Muscle of arm (tissue), 12 donors: ENCODE data around the gene TGFBI. TPM values are rescaled to one million over a fixed set of nuclear protein-coding genes. Genes with fewer than 3 reads are reported as not detected.

ENCODE experiments used
- DNase-seq: peaks from one replicate; pipeline ENCODE4 v3.0.0-alpha.2; 2013
- polyA plus RNA-seq, 12 donors: library from polyadenylated mRNA; unstranded; fragments of 120-200 nt; gene quantifications; one replicate each; pipeline ENCODE4 v1.2.1, GENCODE V29; 2013; ENCODE audit not compliant: insufficient read length in 12 of 12

The TGFBI gene
- polyA plus RNA-seq, 12 donors: 85.2 to 354 (median 186) TPM; not detected in 1

DNA sequence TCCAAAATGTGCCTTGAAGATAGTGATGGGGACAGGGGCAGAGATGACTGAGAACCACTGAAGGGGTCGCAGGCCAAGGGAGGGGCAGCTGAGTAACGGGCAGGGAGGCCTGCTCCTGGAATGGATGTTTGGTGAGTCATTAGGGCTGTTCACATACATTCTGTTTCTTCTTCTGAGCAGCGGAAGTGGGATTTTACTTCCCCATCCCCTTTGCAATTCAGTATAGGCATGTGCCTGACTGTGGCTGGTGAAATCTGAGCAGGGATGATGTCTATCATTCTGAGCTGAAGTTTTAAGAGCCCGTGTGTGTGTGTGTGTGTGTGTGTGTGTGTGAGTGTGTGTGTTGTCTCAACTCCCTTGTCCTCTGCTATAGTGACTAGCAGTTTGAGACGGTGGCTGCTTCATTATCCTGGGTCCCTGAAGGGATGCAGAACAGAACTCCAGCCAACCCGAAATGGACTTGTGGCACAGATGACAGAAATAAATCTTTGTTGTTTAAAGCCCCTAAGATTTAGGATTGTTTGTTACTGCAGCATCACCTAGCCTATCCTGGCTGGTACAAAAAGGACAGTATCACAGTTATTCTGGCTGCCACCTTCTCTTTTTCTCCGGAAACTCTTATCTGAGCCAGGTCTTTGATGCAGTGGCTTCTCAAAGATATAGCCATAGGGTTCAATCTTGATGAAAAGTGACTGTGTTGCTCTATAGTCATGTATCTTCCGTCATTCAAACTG lies 29.2 kb upstream of the TGFBI start:
- DNase-seq: no peak

DNA sequence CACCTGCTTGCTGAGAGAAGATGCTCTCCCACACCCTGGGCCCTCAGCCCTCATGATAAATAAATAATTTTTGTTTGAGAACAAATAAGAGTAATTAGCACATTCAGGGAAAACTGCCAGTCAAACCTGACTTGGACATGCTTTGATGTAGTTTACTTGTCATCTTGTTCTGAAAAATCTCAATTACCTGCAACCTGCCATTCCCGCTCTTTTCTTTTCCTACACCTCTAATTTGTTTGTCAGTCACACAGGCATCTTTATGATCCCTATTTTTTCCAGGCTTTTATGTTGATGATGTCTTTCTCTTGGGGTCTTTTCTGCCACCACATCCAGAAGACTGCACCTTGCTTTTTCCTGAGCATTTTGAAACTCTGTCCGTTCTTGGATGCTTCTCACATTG lies 28.6 kb upstream of the TGFBI start:
- no peak for DNase-seq

DNA sequence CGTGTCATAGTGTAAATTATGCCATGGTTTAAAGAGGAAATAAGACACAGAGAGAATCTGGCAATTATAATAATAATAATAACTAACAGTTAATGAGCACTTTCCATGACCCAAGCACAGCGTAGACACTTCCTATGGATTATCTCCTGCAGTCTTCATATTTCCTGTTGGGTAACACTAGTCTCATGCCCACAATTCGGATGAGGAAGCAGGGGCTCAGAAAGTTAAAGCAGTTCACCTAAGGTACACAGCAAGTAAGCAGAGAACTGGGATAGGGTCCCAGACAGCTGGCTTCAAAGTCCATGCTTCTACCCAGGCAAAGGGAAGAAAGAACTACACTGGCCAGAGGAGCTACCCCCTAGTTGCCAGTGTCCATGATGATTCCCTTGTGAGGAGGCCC lies 27.9 kb upstream of the TGFBI start:
- no peak for DNase-seq

DNA sequence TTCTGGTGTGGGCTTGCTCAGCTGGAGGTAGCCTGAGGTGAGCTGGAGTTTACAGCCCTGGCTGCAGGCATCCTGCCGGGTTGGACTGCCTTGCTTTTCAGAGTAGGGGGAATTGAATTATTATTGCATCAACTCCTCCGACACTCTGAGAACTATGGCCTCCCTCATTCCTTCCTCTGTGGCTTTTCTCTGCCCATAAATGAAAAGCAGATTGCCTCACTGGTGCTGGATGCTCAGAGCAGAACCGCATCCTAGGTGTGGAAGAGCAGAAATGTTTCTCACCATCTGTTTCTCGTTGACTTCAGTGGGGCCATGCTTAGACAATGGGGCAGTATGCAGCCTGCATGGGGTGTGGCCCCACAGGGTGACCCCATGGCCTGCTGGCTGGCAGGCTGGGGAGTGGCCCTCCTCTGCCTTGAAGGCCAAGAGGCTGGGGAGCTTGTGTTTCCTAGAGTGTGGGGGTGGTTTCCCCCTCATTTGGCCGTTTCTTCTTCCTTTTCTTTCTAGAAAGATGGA lies 27.3 kb upstream of the TGFBI start:
- DNase-seq: peak; percentile 76

DNA sequence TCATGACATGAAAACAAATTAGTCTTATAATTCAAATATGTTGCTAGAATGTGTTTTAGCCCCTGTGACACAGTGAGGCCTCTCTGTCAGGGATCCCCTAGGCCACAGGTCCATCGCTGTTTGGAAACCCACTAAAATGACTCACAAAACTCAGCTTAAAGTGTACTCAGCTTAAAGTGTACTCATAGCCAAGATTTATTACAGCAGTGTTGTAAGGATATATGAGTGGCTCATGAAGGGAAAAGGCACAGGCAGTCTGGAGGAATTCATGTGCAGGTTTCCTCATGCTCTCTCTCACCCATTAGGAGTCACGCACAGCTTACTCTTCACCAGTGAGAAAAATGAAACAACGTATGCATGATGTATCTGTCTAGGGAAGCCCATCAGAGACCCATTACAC lies 24.4 kb upstream of the TGFBI start:
- no peak for DNase-seq

DNA sequence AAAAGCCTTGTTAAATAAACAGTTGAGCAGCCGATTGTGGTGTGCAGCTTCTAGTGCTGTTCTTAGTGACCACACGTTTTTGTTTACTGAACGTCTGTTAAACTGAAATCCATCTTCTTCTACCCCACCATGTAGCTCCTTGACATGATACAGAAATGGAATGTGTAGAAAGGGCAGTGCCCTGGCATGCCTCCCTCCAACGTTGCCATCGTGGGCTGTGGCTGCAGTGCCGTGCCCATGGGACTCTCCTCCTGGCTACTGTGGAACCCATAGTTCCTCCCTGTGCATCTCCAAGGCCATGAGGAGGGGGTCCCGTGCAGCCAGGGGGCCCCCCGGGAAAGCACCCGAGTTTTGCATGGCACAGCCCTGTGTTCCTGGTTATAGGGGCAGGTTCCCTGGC lies 23.3 kb upstream of the TGFBI start:
- no peak for DNase-seq

DNA sequence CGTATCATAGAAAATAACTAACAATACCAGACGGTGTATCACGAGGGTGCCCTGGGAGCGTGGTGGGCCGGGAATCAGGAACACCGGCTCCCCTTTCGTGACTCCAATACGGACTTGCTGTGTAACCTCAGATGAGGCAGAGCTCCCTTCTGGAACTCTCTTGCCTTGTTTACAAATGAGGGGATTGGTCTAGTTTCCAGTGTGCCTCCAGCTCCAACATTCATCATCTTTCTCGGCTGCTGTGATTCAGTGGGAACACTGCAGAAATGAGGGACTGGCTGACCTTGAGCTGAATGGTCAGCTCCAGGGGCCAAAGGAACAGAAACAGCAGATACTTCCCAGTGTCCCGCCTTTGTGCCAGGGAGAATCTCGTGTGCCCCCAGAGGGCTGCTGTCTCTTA lies 22.6 kb upstream of the TGFBI start:
- no peak for DNase-seq

DNA sequence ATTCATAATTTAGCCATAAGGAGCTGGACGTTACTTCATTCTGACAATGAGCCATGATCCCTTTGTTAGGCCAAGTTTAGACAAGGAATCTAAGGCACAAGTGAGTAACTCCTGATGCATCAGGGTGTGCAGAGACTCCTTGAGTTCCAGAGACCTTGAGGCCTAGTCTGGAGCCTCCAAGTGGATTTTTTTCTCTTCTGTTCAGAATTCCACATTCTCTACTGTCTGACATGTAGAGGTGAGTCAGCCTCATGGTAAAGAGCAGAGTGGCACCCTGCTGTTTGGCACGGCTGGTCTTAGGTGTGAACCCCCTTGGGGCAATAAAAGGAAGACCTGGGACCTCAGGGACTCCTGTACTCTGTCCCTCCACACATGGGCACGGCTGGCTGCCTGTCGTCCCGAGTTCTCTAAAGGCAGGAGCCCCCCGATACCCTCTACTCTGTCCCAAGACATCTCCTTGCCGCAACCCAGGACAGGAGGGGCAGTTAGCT lies 22.0 kb upstream of the TGFBI start:
- DNase-seq: no peak

DNA sequence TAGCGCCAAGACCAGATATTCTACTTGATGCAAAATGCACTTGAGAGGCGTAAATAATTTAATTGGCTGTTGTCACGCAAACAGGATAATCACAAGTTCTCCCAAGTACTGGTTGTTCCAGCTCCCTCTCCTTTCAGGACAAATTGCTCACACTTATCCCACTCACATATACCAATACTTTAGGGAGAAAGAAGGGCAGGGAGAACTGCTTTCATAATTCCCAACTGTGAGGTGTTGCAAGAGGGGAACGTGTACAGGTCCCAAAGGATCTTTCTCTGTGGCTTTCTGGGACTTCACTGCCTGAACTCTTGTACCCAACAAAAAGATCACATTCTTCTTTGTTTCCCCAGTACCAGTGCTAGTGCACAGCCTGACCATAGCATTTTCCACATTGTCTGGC lies 21.5 kb upstream of the TGFBI start:
- DNase-seq: no peak

DNA sequence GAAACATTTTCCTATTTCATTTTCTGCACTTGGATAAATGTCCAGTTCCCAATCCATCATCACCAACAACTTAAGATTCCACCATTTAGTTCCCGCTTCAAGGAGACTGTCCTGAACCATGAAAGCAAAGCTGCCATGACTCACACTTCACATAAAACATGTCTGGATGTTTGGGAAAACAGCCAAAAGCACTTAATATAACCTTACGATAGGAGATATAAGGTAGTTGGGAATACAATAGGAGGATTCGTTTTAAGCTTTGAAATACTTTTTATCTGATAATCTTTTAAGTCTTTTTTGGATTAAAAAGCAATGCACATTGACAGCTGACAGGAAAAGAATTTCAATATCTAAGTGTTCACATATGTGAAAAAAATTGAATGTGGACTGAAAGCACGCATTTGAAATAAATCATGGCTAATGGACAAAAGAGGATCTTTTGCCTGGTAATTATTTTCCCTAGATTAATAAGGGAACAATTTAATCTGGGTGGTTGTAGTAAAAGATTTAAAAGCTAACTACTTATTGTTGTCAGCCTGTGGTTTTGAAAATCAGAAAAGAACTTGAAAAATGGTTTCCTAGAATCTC lies 17.3 kb upstream of the TGFBI start:
- DNase-seq: no peak

DNA sequence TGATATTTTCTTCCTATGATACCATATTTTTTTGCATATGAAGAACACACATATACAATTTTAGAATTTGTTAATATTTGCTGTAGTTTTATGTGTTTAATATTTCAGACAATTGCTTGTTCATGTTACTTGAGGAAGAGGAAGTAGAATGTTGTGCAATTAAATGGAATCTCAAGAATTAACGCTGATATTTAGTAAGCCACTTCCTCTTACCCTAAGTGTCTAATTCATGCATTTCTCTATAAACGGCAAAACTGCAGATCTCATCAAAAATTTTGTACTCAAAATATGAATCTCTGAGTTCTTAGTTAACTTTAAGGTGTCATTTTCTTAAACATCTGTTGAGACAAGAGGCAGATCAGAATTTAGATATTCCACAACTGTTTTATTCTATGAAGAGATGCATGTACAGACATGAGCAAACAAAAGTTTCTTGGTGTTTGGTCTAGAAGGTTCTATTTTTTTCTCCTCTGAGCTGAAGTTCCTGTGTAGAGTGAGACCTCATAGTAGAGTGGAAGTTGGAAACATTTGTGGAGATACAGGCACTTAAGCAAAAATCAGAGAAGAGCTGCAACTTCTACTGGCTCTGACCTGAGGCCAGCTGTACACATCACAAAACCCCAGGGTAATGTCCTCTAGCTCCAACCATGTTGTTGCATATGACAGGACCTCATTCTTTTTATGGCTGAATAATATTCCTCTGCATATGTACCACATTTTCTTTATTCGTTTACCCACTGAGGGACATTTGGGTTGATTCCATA lies 16.6 kb upstream of the TGFBI start:
- no peak for DNase-seq

DNA sequence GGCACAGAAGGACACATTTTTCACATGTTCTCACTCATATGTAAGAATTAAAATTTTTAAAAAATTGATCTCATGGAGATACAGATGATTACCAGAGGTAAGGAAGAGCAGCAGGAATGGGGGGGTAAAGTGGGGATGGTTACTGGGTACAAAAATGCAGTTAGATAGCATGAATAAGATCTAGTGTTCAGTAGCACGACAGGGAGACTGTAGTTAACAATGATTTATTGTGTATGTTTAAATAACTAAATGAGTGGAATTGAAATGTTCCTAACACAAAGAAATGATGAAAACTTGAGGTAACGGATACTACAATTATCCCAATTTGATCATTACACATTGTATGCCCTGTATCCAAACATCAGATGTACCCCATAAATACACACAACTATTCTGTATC lies 15.2 kb upstream of the TGFBI start:
- DNase-seq: no peak

DNA sequence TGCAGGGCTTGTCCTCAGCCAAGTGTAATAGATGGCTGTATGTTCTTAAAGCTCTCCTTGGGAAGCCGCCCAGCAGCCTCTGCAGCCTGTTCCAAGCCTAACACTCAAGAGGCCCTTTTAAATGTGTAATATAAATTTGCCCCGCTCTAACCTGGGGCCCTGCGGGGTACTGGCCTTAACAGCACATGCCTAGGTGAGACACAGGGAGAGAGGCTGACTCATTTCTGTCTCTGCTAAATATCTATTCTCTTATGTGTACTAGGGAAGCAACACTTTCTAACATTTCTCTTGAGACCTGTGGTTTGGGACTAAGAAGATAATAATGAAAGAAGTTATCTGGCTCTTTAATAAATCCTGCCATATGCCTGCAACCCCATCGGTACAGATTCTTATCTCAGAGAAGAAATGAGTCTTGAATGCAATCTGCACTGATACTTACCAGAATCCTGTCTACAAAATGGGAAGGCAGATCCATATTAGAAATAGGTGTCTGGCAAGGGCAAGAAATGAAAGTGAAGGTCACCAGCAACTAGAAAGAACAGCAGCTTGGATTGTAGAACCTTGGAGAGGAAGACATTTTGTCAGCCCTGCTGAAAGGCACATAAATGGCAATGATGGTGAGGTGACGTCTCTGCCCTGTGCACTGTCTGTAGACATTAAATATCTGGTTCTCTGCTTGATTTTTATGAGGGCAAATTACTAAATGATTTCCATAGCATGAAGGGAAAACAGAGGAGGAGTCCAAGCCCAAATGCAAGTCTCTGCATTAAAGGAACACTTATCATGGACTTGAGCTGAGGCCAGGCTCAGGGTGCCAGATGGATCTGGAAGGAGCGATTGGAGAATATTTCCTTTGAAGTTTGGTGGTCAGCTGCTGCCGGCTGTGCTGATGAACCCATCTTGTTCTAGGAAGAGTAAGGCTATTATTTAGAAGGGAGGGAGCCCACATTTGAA lies 14.5 kb upstream of the TGFBI start:
- peak; percentile 77 for DNase-seq

DNA sequence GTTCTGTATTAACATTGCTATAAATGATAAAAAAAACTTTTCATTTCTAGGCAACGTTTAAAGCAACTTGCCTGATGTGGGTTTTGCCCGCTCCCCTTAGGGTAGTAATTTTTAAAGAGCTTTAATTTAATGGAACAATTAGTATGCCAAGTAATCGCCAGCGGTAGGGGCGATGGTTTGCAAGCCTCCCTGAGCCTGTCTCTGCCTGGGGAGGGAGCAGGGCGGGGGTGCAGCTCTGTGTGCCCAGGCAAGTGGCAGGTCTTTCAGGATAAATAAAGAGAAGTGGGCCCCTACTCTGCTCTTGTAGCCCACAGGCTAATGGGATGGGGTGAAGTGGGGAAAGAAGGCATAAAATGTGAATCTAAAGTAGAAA lies 13.8 kb upstream of the TGFBI start:
- no peak for DNase-seq

DNA sequence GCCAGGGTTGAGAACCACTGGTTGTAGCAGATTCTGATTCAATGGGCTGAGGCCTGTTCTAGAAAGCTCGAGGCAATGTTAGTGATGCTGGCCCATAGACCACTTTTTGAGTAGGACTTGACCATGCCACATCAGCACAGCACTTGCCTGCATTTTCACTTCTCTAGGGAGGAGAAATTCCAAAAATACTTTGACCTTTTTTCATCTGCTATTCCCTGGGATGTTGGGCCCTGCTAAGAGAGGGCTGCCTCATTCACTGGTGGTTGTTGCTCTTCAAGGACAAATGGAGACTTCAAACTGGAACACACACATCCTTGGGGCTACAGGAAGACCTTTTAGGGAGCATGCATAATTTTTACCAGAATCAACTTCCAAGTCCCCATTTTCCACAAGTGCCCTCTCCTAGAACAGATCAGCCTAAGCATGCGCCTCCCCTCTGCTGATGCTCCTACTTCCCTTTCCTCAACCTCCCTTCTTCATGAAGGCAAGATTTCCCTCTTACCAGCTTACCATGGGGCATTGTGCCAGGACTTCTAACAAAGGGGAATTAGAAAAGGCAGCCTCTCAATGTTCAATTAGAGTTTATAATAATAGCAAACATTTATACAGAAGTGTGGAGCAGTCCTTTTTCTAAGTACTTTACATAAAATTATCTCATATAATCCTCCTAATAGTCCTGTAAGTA lies 12.7 kb upstream of the TGFBI start:
- no peak for DNase-seq

DNA sequence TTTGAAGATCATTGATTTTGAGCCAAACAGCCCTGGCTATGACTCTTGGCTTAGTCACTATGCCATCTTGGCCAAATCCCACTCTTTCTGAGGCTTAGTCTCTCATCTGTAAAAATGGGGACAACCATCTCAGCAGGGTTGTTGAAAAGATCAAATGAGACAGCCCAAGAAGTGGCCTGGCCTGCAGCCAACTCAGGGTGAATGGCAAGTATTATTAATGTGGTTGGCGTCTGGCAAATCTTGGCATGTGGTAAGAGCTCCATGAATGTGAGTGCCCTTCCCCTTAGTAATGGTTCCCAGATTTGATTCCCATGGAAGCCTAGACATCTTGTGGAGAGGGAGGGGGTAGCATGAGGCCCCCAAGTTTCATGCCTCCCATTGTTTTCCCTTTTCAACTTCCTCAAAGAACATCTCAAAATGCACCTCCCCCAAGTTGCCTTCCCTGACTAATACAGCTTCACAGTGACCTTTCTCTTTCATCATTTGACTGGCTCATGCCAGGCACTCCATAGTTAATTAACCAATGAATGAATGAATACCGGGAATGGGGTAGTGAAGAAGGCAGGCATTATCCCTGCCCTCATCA lies 11.8 kb upstream of the TGFBI start:
- DNase-seq: no peak

DNA sequence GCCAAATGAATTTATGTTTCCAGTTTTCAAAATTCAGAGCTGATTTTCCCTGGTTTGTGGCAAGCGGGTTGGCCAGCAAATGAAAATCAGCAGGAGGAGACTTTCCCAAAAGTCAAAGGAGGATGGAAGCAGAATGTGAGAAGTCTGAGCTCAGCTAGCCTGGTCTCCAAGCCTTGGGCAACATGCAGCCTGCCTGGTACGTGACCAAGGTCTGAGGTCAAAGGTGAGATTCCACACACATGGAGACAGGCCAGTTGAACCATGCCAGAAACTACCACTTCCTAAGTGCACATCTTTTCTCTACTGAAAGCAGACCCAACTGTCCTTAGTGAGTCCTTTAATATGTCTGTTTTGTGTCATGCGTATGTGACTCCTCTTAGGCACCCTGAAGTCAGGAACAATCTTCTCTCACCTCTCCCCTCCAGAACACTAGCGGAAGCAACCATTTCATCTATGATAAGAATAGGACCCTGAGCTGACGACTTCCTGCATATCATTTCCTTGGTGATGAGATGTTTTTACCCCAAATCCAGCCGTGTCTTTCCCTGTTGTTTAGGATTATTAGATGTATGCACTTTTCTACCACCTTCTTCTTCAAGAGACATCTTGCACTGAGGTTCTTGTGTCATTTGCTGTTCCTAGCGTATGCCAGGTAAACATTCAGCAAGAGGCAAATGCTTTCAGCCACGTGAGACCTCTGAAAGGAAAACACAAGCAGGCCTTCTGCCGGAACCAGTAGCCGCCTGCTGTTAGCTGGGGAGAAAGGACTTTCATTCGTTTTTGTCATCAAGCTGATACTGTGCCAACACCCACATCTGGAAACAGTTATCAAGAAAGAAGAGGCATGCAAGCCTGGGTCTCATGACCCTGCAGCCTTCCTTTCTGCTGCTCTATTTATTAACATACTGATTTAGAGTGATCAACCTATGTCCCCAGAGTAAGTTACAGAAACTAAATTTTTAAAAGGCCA lies 9.7 kb upstream of the TGFBI start:
- DNase-seq: peak; percentile 95

DNA sequence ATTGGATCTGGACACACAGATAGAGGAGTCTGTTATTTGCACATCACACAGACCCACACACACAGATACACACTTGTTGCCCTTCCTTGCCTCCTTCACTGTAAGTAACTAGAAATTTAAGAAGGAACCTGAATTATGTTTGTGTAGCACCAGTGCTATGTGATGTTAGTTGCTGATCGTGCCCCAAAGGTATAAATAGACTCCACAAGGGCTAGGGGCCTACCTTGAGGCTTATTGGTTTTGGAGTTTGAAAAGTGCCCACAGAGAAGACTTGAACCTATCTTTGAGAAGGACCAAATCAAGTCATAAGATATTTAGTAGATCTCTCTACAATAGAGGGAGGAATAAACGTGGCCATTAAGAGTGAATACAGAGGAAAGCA lies 8.8 kb upstream of the TGFBI start:
- no peak for DNase-seq

DNA sequence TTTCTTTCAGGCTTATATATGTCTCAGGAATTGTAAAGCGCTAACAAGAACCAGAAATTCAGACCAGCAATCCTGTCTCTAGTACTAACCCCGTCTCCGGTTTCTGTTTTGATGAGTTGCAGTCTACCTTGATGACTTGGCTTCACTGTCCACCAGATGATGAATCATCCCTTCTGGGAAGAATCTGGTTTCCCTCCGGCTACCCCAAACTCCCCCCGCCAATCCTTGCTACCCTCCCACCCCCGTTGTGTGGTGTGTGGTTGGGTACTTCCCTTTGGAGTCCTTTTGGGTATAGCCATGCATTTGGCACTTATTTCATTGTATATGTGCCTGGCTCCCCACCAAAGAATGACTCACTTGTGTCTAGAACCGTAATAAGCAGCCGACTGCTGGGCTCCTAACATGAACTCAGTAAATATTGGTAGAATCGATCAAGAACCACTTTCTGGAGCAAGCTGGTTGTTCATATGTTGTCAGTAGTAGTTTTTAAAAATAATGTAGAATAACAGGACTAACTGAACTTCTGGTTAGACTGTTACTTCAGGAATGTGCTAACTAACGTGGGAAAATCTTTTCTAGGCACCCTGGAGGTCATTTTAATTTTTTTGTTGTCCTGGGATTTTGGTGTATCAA lies 8.3 kb upstream of the TGFBI start:
- no peak for DNase-seq
